ENCODE results near the gene C6orf89.

C6orf89 gene

GRCh38 chr6:36969240-36969691 is 83.5 kb downstream of the C6orf89 start:
- no peak overlapping the region for H3K27ac ChIP-seq (replicated peaks)
- H3K27me3 ChIP-seq (ENCODE audit: insufficient read depth, poor library complexity, severe bottlenecking), result no peaks in the 10 kb centered on the region
- DNase-seq (ENCODE audit: low read depth in 1 of 2, low spot score in 1 of 2), result no peak
- TF ChIP-seq REST (IDR thresholded peaks at IDR 0.05; ENCODE audit: insufficient replicate concordance, low read depth) (no peak), POLR2AphosphoS5 (IDR thresholded peaks at IDR 0.05; ENCODE audit: low read depth) (no peak), SPI1 (IDR thresholded peaks at IDR 0.05; ENCODE audit: borderline replicate concordance, low read depth) (no peak), CTCF (IDR thresholded peaks at IDR 0.05; ENCODE audit: insufficient read depth, low read length) (no peak)
- H3K4me3 ChIP-seq (replicated peaks; ENCODE audit: insufficient read depth, low read length), result no peak overlapping the region

DNA sequence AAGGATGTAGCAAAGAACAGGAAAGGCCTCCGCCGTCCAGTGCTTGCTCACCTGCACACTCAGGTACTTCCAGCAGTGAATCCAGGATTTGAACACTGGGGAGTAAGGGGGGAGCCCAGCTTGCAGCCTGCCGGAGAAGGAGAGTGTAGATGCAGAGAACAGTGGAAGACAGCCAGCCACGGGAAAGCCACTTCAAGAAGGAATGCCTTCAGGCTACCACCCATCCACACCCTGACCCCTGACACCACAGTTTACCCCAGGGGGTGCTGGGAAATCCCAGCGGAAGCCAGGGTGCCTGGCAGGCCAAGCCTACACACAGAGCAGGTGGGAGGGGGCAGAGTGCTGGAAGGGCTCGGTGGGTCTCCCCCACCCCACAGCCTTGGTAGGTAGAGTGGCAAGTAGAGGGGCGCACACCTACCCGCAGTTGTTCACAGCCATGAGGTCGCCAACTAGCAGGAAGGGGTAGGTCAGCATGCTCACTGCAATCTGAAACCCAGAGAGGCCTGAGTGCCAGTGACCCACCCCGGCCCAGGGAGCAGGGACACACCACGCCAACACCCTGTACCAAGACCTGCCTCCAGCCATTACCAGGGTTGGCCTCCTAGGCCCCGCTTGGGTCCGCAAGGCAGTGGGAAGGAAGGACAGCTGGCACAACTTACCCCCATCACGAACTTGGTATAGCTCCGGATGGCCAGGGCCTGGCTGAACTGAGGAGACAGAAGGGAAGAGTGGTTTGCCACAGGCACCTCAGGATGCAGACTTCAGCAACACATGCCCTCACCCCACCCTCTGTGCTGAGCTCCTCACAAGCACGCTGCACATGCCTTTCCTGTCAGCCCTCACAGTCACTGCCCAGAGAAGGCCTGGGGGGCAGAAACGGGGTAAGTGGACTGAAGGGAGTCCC is 84.5 kb downstream of the C6orf89 start:
- H3K27me3 ChIP-seq (ENCODE audit: insufficient read depth, poor library complexity, severe bottlenecking), result no peaks in the 10 kb centered on the region
- H3K27ac ChIP-seq (replicated peaks), result no peak overlapping the region
- no peak for DNase-seq (ENCODE audit: low read depth in 1 of 2, low spot score in 1 of 2)
- no peak overlapping the region for H3K4me3 ChIP-seq (replicated peaks; ENCODE audit: insufficient read depth, low read length)
- TF ChIP-seq REST (IDR thresholded peaks at IDR 0.05; ENCODE audit: insufficient replicate concordance, low read depth) (no peak), CTCF (IDR thresholded peaks at IDR 0.05; ENCODE audit: insufficient read depth, low read length) (no peak), POLR2AphosphoS5 (IDR thresholded peaks at IDR 0.05; ENCODE audit: low read depth) (no peak), GABPA (IDR thresholded peaks at IDR 0.05; ENCODE audit: low read depth) (no peak), SPI1 (IDR thresholded peaks at IDR 0.05; ENCODE audit: borderline replicate concordance, low read depth) (no peak)

DNA sequence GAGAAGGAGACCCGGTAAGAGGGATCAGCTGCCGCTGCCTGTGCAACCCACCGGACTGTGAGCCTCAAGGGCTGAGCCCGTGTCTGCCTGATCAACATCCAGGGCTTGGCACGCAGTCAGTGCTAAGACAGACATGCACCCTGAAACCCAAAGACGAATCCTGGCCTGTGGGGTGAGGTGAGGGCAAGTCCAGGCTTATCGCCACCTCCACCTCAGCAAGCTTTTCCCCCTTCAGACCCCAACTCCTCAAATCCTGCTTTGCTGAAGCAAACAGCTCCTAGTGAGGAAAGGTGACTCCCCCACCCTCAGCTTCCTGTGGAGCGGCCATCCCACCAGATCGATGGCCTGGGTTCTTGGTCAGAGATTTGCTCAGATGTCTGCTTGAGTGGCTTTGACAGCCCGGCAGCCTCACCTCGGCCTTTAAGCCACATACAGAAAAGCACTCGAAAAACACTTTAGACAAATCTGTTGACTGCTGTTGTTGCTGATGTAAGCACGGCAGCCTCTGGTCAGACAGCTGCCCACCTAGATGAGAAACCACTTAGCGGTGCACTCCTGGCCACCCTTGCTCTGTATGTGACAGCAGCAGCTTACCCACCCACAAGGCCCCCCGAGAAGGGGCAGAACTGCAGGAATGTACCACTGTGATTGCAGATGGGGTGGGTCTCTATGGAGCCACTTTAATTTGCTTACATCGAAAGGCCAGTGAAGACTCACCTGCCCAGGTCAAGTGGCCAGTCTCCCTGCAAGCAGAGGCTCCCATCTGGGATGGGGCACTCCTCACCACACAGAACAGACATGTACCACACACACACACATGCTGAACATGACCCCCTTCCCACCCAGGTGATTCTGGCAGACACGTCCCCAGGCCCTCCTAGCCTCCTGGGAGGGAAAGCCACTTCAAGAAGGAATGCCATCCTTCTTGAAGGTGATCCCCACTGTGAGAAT is 85.4 kb downstream of the C6orf89 start:
- no peak for DNase-seq (ENCODE audit: low read depth in 1 of 2, low spot score in 1 of 2)

More for the DNA sequence above, 85.4 kb downstream of the C6orf89 start:
- Histone ChIP-seq H3K4me3 (replicated peaks; ENCODE audit: insufficient read depth, low read length) (no peak overlapping the region), H3K27me3 (ENCODE audit: insufficient read depth, poor library complexity, severe bottlenecking) (no peaks in the 10 kb centered on the region), H3K27ac (replicated peaks) (no peak overlapping the region)
- TF ChIP-seq SPI1 (IDR thresholded peaks at IDR 0.05; ENCODE audit: borderline replicate concordance, low read depth), result no peak
- TF ChIP-seq CTCF (IDR thresholded peaks at IDR 0.05; ENCODE audit: insufficient read depth, low read length), result no peak
- TF ChIP-seq REST (IDR thresholded peaks at IDR 0.05; ENCODE audit: insufficient replicate concordance, low read depth), result no peak
- no peak for TF ChIP-seq POLR2AphosphoS5 (IDR thresholded peaks at IDR 0.05; ENCODE audit: low read depth)
- TF ChIP-seq GABPA (IDR thresholded peaks at IDR 0.05; ENCODE audit: low read depth), result no peak

All from HL-60 (cell line).